GM18498 (cell line): Measurements from ENCODE around the gene TXLNB.

Experiments
- ATAC-seq: cut with Tn5 transposase; IDR thresholded peaks from one replicate; pipeline ENCODE4 v1.9.1; 2021; ENCODE audit warnings: mild to moderate bottlenecking, moderate library complexity; ENCODE audit not compliant: unreplicated experiment

The TXLNB gene

GRCh38 chr6:139275279-139276055 lies 16.3 kb downstream of the TXLNB start:
- no peak for ATAC-seq

GRCh38 chr6:139271056-139271455 lies 20.7 kb downstream of the TXLNB start:
- ATAC-seq = peak; percentile 85

- no peak for ATAC-seq
Measured at GRCh38 chr6:139270249-139270648, 21.5 kb downstream of the TXLNB start.

GRCh38 chr6:139265512-139266190 lies 26.1 kb downstream of the TXLNB start:
- ATAC-seq = no peak

GRCh38 chr6:139262519-139263300 lies 29.1 kb downstream of the TXLNB start:
- ATAC-seq = peak; percentile 95

- peak; percentile 49 for ATAC-seq
Measured at GRCh38 chr6:139257821-139258398, 33.9 kb downstream of the TXLNB start.

- ATAC-seq = no peak
Measured at GRCh38 chr6:139257291-139257690, 34.5 kb downstream of the TXLNB start.

GRCh38 chr6:139256087-139256486 lies 35.7 kb downstream of the TXLNB start:
- ATAC-seq = no peak

GRCh38 chr6:139254196-139254595 lies 37.6 kb downstream of the TXLNB start:
- ATAC-seq = no peak

- ATAC-seq = no peak
Measured at GRCh38 chr6:139253656-139254055, 38.1 kb downstream of the TXLNB start.

- ATAC-seq = no peak
Measured at GRCh38 chr6:139251691-139252390, 40.0 kb downstream of the TXLNB start.

- peak; percentile 52 for ATAC-seq
Measured at GRCh38 chr6:139251045-139251690, 40.6 kb downstream of the TXLNB start.

GRCh38 chr6:139250296-139251044 lies 41.3 kb downstream of the TXLNB start:
- ATAC-seq = peak; percentile 98

- no peak for ATAC-seq
Measured at GRCh38 chr6:139249395-139249794, 42.4 kb downstream of the TXLNB start.

GRCh38 chr6:139248911-139249310 lies 42.9 kb downstream of the TXLNB start:
- ATAC-seq = no peak

GRCh38 chr6:139247618-139248017 lies 44.2 kb downstream of the TXLNB start:
- no peak for ATAC-seq

GRCh38 chr6:139243536-139243935 lies 48.3 kb downstream of the TXLNB start:
- no peak for ATAC-seq

GRCh38 chr6:139242457-139243240 lies 49.1 kb downstream of the TXLNB start:
- ATAC-seq = no peak
